Endothelial cell of umbilical vein (primary cell): ENCODE results near the gene LPIN1. TPM values are rescaled to one million over a fixed set of nuclear protein-coding genes. Genes with fewer than 3 reads are reported as not detected.

Experiments
- BruUV-seq: library from RNA; stranded (reverse); fragments of 400-500 nt; replicated peaks from 2 replicates; lab custom pipeline; 2021; lab: Mats Ljungman, UMichigan
- CTCF ChIA-PET: fragments of 300-600, 350-600 bp; sonication (Branson Sonifier 250); formaldehyde crosslinking; loops from one replicate; lab custom pipeline; 2021; ENCODE audit warnings: antibody characterized with exemption, inconsistent platforms; lab: Charles Lee
- POLR2A ChIA-PET: fragments of 300-600, 350-600 bp; sonication (Branson Sonifier 250); formaldehyde crosslinking; loops from one replicate; lab custom pipeline; 2021; ENCODE audit warnings: antibody characterized with exemption, inconsistent platforms; lab: Charles Lee
- DNase-seq: peaks from one replicate; pipeline ENCODE4 v3.0.0-alpha.2; 2011; ENCODE audit warnings: low read depth, low spot score
- FAIRE-seq: peaks from 2 replicates; lab custom pipeline; 2011; peaks lifted over from hg19 to GRCh38; lab: Jason Lieb, UNC
- H2AFZ ChIP-seq: 2 replicates; pipeline ENCODE4 v1.6.0; 2012; ENCODE audit warnings: low read depth, low read length, control low read depth, inconsistent platforms
- H3K27ac ChIP-seq: 2 replicates; pipeline ENCODE4 v1.5.1; 2011; ENCODE audit warnings: low read depth, mild to moderate bottlenecking, control low read depth, low read length, moderate library complexity; ENCODE audit not compliant: insufficient read depth
- H3K27me3 ChIP-seq, 2 experiments: 2 replicates each; pipeline versions ENCODE4 v1.6.0 to v1.6.1; 2011; ENCODE audit warnings: low read length in 2 of 2, mixed read lengths in 1 of 2; ENCODE audit not compliant: control insufficient read depth in 2 of 2, insufficient read depth in 2 of 2
- H3K36me3 ChIP-seq, 2 experiments: 2 replicates in 1 of 2; 3 replicates in 1 of 2; pipeline ENCODE4 v1.5.1; 2011; ENCODE audit warnings: low read length in 2 of 2, mild to moderate bottlenecking in 1 of 2, moderate library complexity in 1 of 2; ENCODE audit not compliant: control insufficient read depth in 2 of 2, insufficient read depth in 2 of 2; ENCODE audit errors: extremely low read depth in 1 of 2
- H3K4me1 ChIP-seq: 3 replicates; pipeline ENCODE4 v1.5.1; 2011; ENCODE audit warnings: mild to moderate bottlenecking, low read length; ENCODE audit not compliant: control insufficient read depth, insufficient read depth; ENCODE audit errors: extremely low read depth
- H3K4me2 ChIP-seq: 2 replicates; pipeline ENCODE4 v1.6.1; 2011; ENCODE audit warnings: low read length, control low read depth, mixed read lengths; ENCODE audit not compliant: insufficient read depth
- H3K4me3 ChIP-seq, 3 experiments: fragments of 200-600 bp in 1 of 3; sonication (generic), shearing (Covaris generic) in 1 of 3; replicated peaks in 1 of 3; 2 replicates each; pipeline ENCODE4 v1.5.1; 2011 to 2016; ENCODE audit warnings: control low read depth in 3 of 3, low read length in 3 of 3, mild to moderate bottlenecking in 2 of 3, inconsistent platforms in 1 of 3, low read depth in 1 of 3, moderate library complexity in 1 of 3; ENCODE audit not compliant: insufficient read depth in 1 of 3
- H3K79me2 ChIP-seq: 2 replicates; pipeline ENCODE4 v1.6.0; 2012; ENCODE audit warnings: low read length, inconsistent platforms; ENCODE audit not compliant: control insufficient read depth, insufficient read depth
- H3K9ac ChIP-seq: replicated peaks from 2 replicates; pipeline ENCODE3; 2011; ENCODE audit warnings: low read length, control low read depth; ENCODE audit not compliant: insufficient read depth; ENCODE audit errors: extremely low read depth
- H3K9me1 ChIP-seq: replicated peaks from 3 replicates; pipeline ENCODE4 v1.6.0; 2011; ENCODE audit warnings: mild to moderate bottlenecking, low read length; ENCODE audit not compliant: control insufficient read depth, insufficient read depth; ENCODE audit errors: extremely low read depth
- H3K9me3 ChIP-seq: replicated peaks from 2 replicates; pipeline ENCODE4 v1.5.1; 2012; ENCODE audit warnings: low read length, inconsistent platforms; ENCODE audit not compliant: control insufficient read depth, insufficient read depth
- H4K20me1 ChIP-seq: replicated peaks from 2 replicates; pipeline ENCODE3; 2011; ENCODE audit warnings: mild to moderate bottlenecking, low read length; ENCODE audit not compliant: control insufficient read depth, insufficient read depth; ENCODE audit errors: extremely low read depth
- EZH2 ChIP-seq: IDR thresholded peaks from 2 replicates; pipeline ENCODE4 v1.6.1; 2012; ENCODE audit warnings: borderline replicate concordance, low read depth, mild to moderate bottlenecking, moderate library complexity, low read length, inconsistent platforms; ENCODE audit not compliant: severe bottlenecking
- FOS ChIP-seq: IDR thresholded peaks from 2 replicates; pipeline ENCODE4 v1.6.1; 2011; ENCODE audit warnings: mild to moderate bottlenecking, low read length, moderate library complexity, borderline replicate concordance; ENCODE audit not compliant: insufficient read depth
- GATA2 ChIP-seq: IDR thresholded peaks from 2 replicates; pipeline ENCODE4 v1.7.0; 2011; ENCODE audit warnings: low read depth, mild to moderate bottlenecking, moderate library complexity, mixed read lengths, low read length; ENCODE audit not compliant: insufficient read length, insufficient read depth
- JUN ChIP-seq: IDR thresholded peaks from 2 replicates; pipeline ENCODE4 v1.6.1; 2011; ENCODE audit warnings: borderline replicate concordance, low read depth; ENCODE audit not compliant: insufficient read length, insufficient read depth
- MYC ChIP-seq: IDR thresholded peaks from one replicate; pipeline ENCODE4 v1.6.1; 2011; ENCODE audit warnings: mild to moderate bottlenecking, low read depth, low read length
- POLR2A ChIP-seq: IDR thresholded peaks from 2 replicates; pipeline ENCODE4 v1.6.1; 2012; ENCODE audit warnings: low read depth, mild to moderate bottlenecking, control low read depth, low read length
- POLR2AphosphoS5 ChIP-seq: IDR thresholded peaks from 2 replicates; pipeline ENCODE4 v1.6.1; 2012; ENCODE audit warnings: low read depth, mild to moderate bottlenecking, control low read depth, low read length, moderate library complexity; ENCODE audit not compliant: insufficient read depth
- dilution Hi-C: fragments of 300-500 bp; cut with MboI; formaldehyde crosslinking; loops from one replicate; pipeline ENCODE4 v1.15.0; 2019; ENCODE audit warnings: low sequenced_read_pairs; ENCODE audit not compliant: extremely low pct_ligation_motif_present
- intact Hi-C: fragments of 100-400 bp; cut with micrococcal nuclease; formaldehyde crosslinking; loops from one replicate; pipeline ENCODE4 v1.10.0; 2022
- polyA plus RNA-seq, 4 experiments: library from polyadenylated mRNA; depleted of rRNA in 3 of 4; stranded (reverse) in 3 of 4; unstranded in 1 of 4; fragments of >200 nt; gene quantifications; 2 replicates each; pipeline versions ENCODE4 v1.2.1 to v1.2.3, GENCODE V29; 2011 to 2012; ENCODE audit warnings: missing spikeins in 1 of 4
- total RNA-seq: library from RNA; stranded (reverse); gene quantifications from 2 replicates; pipeline ENCODE4 v1.2.3, GENCODE V29; 2021
- TF ChIP-seq, protein P1 (sequence below), 2 donors: IDR thresholded peaks; 1 replicate in 1 of 2; 2 replicates in 1 of 2; pipeline ENCODE4 v1.5.1; 2011; ENCODE audit warnings: low read length in 2 of 2, mild to moderate bottlenecking in 2 of 2, moderate library complexity in 2 of 2, control low read depth in 1 of 2, inconsistent platforms in 1 of 2, low read depth in 1 of 2; ENCODE audit not compliant: insufficient read depth in 1 of 2; ENCODE audit errors: extremely low read depth in 1 of 2
- TF ChIP-seq, protein P2 (sequence below): IDR thresholded peaks from 2 replicates; pipeline ENCODE4 v1.6.1; 2011; ENCODE audit not compliant: insufficient read depth, insufficient read length

LPIN1 gene
- total and polyA plus RNA-seq, 2 donors (not counting 3 experiments of a cell fraction or from before 2014, with no cell fraction given), result 26.6 to 80.4 TPM

GRCh38 chr2:11819235-11819729, 72.8 kb downstream of the LPIN1 start:
- Histone ChIP-seq H4K20me1 (no peaks in the 10 kb centered on the region), H3K9me3 (no peaks in the 10 kb centered on the region), H3K4me1 (no peaks in the 10 kb centered on the region), H3K27ac (no peak overlapping the region), H3K9ac (no peak overlapping the region), H3K79me2 (no peaks in the 10 kb centered on the region), H3K36me3 (peaks cover 19 to 22% of the 10 kb centered on the region in 2 experiments), H3K4me2 (no peak overlapping the region), H3K4me3 (no peak overlapping the region), H3K27me3 (no peaks in the 10 kb centered on the region), H3K9me1 (no peaks in the 10 kb centered on the region), H2AFZ (no peak overlapping the region)
- CTCF ChIA-PET, result no interaction called here
- intact Hi-C loops, result no loop called here
- FAIRE-seq, result no peak
- TF ChIP-seq, protein P1, sequence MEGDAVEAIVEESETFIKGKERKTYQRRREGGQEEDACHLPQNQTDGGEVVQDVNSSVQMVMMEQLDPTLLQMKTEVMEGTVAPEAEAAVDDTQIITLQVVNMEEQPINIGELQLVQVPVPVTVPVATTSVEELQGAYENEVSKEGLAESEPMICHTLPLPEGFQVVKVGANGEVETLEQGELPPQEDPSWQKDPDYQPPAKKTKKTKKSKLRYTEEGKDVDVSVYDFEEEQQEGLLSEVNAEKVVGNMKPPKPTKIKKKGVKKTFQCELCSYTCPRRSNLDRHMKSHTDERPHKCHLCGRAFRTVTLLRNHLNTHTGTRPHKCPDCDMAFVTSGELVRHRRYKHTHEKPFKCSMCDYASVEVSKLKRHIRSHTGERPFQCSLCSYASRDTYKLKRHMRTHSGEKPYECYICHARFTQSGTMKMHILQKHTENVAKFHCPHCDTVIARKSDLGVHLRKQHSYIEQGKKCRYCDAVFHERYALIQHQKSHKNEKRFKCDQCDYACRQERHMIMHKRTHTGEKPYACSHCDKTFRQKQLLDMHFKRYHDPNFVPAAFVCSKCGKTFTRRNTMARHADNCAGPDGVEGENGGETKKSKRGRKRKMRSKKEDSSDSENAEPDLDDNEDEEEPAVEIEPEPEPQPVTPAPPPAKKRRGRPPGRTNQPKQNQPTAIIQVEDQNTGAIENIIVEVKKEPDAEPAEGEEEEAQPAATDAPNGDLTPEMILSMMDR (IDR thresholded peaks at IDR 0.05; ENCODE audit: extremely low read depth in 1 of 2, insufficient read depth in 1 of 2, low read depth in 1 of 2, low read length in 2 of 2), result no peak
- dilution Hi-C loops, result no loop called here
- DNase-seq, result no peak
- POLR2A ChIA-PET, result no interaction called here
- no TSS peak for BruUV-seq

DNA sequence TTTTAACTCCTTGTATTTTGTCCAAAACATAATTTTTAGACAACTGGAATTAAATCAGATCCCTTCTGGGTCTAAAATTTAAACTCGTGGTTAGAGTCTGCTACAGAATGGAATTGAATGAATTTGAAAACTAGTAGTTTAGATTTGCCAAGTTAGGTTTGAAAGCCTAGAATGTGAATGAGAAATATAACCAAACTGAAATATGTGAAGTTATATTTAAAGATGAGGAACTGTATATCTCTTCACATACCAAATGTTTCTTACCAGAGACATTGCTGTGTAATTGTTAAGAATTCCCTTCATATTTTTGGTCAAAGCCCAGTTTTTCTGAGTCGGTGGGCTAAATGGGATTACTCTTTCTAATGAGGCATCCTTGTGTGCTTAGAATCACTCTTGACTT, 74.2 kb downstream of the LPIN1 start:
- Histone ChIP-seq H3K4me3 (no peak overlapping the region), H3K9me3 (no peaks in the 10 kb centered on the region), H3K79me2 (no peaks in the 10 kb centered on the region), H3K27ac (no peak overlapping the region), H4K20me1 (no peaks in the 10 kb centered on the region), H3K9me1 (no peaks in the 10 kb centered on the region), H3K36me3 (peaks cover 17 to 22% of the 10 kb centered on the region in 2 experiments), H2AFZ (no peak overlapping the region), H3K9ac (no peak overlapping the region), H3K4me2 (no peak overlapping the region), H3K27me3 (no peaks in the 10 kb centered on the region), H3K4me1 (no peaks in the 10 kb centered on the region)
- intact Hi-C loops, result no loop called here
- dilution Hi-C loops, result no loop called here
- CTCF ChIA-PET, result no interaction called here
- FAIRE-seq, result no peak
- POLR2A ChIA-PET, result no interaction called here
- no peak for DNase-seq
- no TSS peak for BruUV-seq
- no peak for TF ChIP-seq JUN
- TF ChIP-seq MYC, result no peak
- no peak for TF ChIP-seq POLR2A
- TF ChIP-seq, protein P1 (IDR thresholded peaks at IDR 0.05; ENCODE audit: extremely low read depth in 1 of 2, insufficient read depth in 1 of 2, low read depth in 1 of 2, low read length in 2 of 2), result no peak
- TF ChIP-seq EZH2, result no peak
- no peak for TF ChIP-seq POLR2AphosphoS5
- TF ChIP-seq FOS, result no peak
- TF ChIP-seq, protein P2, sequence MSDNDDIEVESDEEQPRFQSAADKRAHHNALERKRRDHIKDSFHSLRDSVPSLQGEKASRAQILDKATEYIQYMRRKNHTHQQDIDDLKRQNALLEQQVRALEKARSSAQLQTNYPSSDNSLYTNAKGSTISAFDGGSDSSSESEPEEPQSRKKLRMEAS, result no peak
- no peak for TF ChIP-seq GATA2
